ENCODE measurements around the gene APMAP. TPM values are rescaled to one million over a fixed set of nuclear protein-coding genes. Genes with fewer than 3 reads are reported as not detected.

Gene APMAP
- total RNA-seq, 1 donor: 70.2 TPM

DNA sequence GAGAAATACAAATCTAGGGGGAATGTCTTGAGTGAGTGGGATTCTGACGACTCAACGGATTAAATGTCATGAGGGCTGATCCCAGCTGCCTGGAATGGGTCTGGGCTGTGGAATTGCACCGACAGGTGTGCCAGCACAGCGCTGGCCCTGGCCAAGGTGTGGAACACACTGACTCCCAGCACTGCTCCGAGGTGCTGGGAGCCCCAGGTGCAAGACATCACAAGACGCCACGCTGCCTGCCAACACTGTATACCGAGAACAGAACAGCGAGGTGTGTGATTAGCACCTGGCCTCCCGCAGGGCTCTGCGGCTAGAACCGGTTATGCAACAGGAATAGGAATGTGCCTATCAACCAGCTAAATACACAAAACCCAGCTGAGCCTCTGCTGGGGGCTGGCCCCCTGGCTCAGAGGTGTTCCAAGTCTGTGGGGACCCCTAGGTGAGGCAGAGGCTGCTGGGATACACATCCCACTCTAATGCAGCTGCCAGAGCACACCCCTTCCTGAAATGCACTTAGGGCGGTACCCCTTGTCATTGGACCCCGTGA lies 24.8 kb upstream of the APMAP start:
- Histone ChIP-seq H3K9me3 (ENCODE audit: low read depth, low read length) (no peaks in the 10 kb centered on the region), H3K27me3 (ENCODE audit: insufficient read depth, low read length) (no peaks in the 10 kb centered on the region), H2AFZ (ENCODE audit: low read length) (no peak overlapping the region), H3K4me3 (ENCODE audit: insufficient read depth, low read length) (no peak overlapping the region), H3K4me1 (ENCODE audit: insufficient read depth, low read length) (no peaks in the 10 kb centered on the region), H4K20me1 (ENCODE audit: insufficient read depth, low read length) (no peaks in the 10 kb centered on the region), H3K36me3 (ENCODE audit: insufficient read depth, low read length) (no peaks in the 10 kb centered on the region), H3K4me2 (ENCODE audit: insufficient read depth, low read length) (no peak overlapping the region), H3K79me2 (ENCODE audit: insufficient read depth, low read length) (no peaks in the 10 kb centered on the region), H3K27ac (ENCODE audit: low read depth, low read length) (no peak overlapping the region)
- TF ChIP-seq, protein P1, sequence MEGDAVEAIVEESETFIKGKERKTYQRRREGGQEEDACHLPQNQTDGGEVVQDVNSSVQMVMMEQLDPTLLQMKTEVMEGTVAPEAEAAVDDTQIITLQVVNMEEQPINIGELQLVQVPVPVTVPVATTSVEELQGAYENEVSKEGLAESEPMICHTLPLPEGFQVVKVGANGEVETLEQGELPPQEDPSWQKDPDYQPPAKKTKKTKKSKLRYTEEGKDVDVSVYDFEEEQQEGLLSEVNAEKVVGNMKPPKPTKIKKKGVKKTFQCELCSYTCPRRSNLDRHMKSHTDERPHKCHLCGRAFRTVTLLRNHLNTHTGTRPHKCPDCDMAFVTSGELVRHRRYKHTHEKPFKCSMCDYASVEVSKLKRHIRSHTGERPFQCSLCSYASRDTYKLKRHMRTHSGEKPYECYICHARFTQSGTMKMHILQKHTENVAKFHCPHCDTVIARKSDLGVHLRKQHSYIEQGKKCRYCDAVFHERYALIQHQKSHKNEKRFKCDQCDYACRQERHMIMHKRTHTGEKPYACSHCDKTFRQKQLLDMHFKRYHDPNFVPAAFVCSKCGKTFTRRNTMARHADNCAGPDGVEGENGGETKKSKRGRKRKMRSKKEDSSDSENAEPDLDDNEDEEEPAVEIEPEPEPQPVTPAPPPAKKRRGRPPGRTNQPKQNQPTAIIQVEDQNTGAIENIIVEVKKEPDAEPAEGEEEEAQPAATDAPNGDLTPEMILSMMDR (IDR thresholded peaks at IDR 0.05; ENCODE audit: extremely low read depth, low read depth, low read length): no peak
- no peak for DNase-seq (ENCODE audit: insufficient read length, low spot score, missing footprints)

DNA sequence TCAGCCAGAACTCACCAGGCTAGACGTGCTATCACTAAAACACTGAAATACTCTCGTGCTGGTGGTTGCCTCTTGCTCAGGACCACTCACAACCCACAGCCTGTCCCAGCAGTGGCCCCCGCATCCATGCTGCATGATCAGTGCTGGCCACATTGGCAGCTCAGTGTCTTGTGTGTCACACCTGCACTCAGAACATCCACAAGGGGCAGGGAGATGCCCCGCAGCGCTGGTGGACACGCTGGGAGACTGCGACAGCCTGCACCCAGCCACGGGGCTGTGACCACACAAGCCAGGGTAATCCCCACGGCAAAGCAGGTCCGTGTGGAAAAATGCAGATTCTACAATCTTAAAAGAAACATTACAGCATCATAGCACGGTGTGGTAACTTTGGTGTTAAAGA lies 23.9 kb upstream of the APMAP start:
- Histone ChIP-seq H4K20me1 (ENCODE audit: insufficient read depth, low read length) (no peaks in the 10 kb centered on the region), H2AFZ (ENCODE audit: low read length) (no peak overlapping the region), H3K4me3 (ENCODE audit: insufficient read depth, low read length) (no peak overlapping the region), H3K9me3 (ENCODE audit: low read depth, low read length) (no peaks in the 10 kb centered on the region), H3K27ac (ENCODE audit: low read depth, low read length) (no peak overlapping the region), H3K4me2 (ENCODE audit: insufficient read depth, low read length) (no peak overlapping the region), H3K79me2 (ENCODE audit: insufficient read depth, low read length) (no peaks in the 10 kb centered on the region), H3K27me3 (ENCODE audit: insufficient read depth, low read length) (no peaks in the 10 kb centered on the region), H3K4me1 (ENCODE audit: insufficient read depth, low read length) (no peaks in the 10 kb centered on the region), H3K36me3 (ENCODE audit: insufficient read depth, low read length) (no peaks in the 10 kb centered on the region)
- DNase-seq (ENCODE audit: insufficient read length, low spot score, missing footprints): no peak
- TF ChIP-seq, protein P1 (IDR thresholded peaks at IDR 0.05; ENCODE audit: extremely low read depth, low read depth, low read length): no peak

DNA sequence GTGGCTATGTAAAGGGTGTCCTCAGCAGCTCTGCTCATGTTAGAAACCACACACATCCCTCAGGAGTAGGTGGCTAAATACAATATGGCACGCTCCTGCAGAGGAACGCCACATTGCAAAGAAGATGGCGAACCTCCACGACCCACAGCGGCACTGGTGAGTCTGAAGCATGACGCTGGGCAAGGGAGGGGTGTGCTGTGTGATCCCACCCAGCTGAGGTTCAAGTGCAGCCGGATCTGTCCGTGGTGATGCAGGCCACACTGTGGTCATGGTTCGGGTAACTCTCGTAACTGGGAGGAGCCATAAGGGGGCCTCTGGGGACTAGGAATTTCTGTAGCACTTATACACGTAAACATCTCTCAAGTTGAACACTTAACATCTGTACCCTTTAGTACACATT lies 23.4 kb upstream of the APMAP start:
- Histone ChIP-seq H2AFZ (ENCODE audit: low read length) (no peak overlapping the region), H4K20me1 (ENCODE audit: insufficient read depth, low read length) (no peaks in the 10 kb centered on the region), H3K4me2 (ENCODE audit: insufficient read depth, low read length) (no peak overlapping the region), H3K27ac (ENCODE audit: low read depth, low read length) (no peak overlapping the region), H3K4me3 (ENCODE audit: insufficient read depth, low read length) (no peak overlapping the region), H3K36me3 (ENCODE audit: insufficient read depth, low read length) (no peaks in the 10 kb centered on the region), H3K4me1 (ENCODE audit: insufficient read depth, low read length) (no peaks in the 10 kb centered on the region), H3K9me3 (ENCODE audit: low read depth, low read length) (no peaks in the 10 kb centered on the region), H3K79me2 (ENCODE audit: insufficient read depth, low read length) (no peaks in the 10 kb centered on the region), H3K27me3 (ENCODE audit: insufficient read depth, low read length) (no peaks in the 10 kb centered on the region)
- TF ChIP-seq, protein P1 (IDR thresholded peaks at IDR 0.05; ENCODE audit: extremely low read depth, low read depth, low read length): no peak
- DNase-seq (ENCODE audit: insufficient read length, low spot score, missing footprints): no peak

DNA sequence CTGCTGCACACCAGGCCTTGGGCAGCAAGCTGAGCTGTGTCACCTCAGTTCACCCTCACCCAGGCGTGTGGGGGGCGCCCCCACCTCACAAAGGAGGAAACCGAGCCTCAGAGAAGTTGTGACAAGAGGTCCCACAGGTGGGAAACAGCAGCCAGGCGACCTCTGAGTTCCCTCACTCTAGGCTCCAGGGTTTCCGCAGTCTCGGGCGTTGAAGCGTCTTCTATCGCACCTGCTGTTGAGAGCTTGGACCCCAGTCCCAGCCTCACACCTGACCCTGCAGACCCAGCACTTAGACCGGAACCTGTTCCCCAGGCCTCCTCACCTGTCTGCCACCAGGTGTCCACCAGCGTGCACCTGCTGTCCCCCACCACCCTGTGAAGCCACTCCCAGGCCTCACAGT lies 22.3 kb upstream of the APMAP start:
- Histone ChIP-seq H3K27me3 (ENCODE audit: insufficient read depth, low read length) (no peaks in the 10 kb centered on the region), H3K27ac (ENCODE audit: low read depth, low read length) (no peak overlapping the region), H3K4me1 (ENCODE audit: insufficient read depth, low read length) (no peaks in the 10 kb centered on the region), H4K20me1 (ENCODE audit: insufficient read depth, low read length) (no peaks in the 10 kb centered on the region), H3K9me3 (ENCODE audit: low read depth, low read length) (no peaks in the 10 kb centered on the region), H2AFZ (ENCODE audit: low read length) (no peak overlapping the region), H3K79me2 (ENCODE audit: insufficient read depth, low read length) (no peaks in the 10 kb centered on the region), H3K4me2 (ENCODE audit: insufficient read depth, low read length) (no peak overlapping the region), H3K36me3 (ENCODE audit: insufficient read depth, low read length) (no peaks in the 10 kb centered on the region), H3K4me3 (ENCODE audit: insufficient read depth, low read length) (no peak overlapping the region)
- TF ChIP-seq, protein P1 (IDR thresholded peaks at IDR 0.05; ENCODE audit: extremely low read depth, low read depth, low read length): no peak
- no peak for DNase-seq (ENCODE audit: insufficient read length, low spot score, missing footprints)

All from osteoblast (primary cell).